ENCODE data around the gene CYP2F1.
"Not testable (repeated sequence)": the region's sequence is repeated elsewhere in the genome, so short reads cannot be mapped to it uniquely, and the experiment has no call there.

CYP2F1 gene

GRCh38 chr19:41127362-41127761, 13.1 kb downstream of the CYP2F1 start:
- not testable (repeated sequence) for DNase-seq (ENCODE audit: low read depth)

- DNase-seq (ENCODE audit: low read depth): peak; percentile 22
These were observed 13.6 kb downstream of the CYP2F1 start for GRCh38 chr19:41127801-41128300.

- no peak for DNase-seq (ENCODE audit: low read depth)
These were observed 14.5 kb downstream of the CYP2F1 start for GRCh38 chr19:41128692-41129091.

GRCh38 chr19:41131186-41131585, 17.0 kb downstream of the CYP2F1 start:
- DNase-seq (ENCODE audit: low read depth): no peak

- DNase-seq (ENCODE audit: low read depth): no peak
These were observed 19.0 kb downstream of the CYP2F1 start for GRCh38 chr19:41133260-41133659.

GRCh38 chr19:41134616-41135015, 20.4 kb downstream of the CYP2F1 start:
- DNase-seq (ENCODE audit: low read depth): no peak

- DNase-seq (ENCODE audit: low read depth): not testable (repeated sequence)
These were observed 21.5 kb downstream of the CYP2F1 start for GRCh38 chr19:41135390-41136384.

GRCh38 chr19:41136636-41137455, 22.6 kb downstream of the CYP2F1 start:
- no peak for DNase-seq (ENCODE audit: low read depth)

- peak; percentile 30 for DNase-seq (ENCODE audit: low read depth)
These were observed 30.2 kb downstream of the CYP2F1 start for GRCh38 chr19:41144403-41144802.

GRCh38 chr19:41149831-41150230, 35.6 kb downstream of the CYP2F1 start:
- DNase-seq (ENCODE audit: low read depth): no peak

- DNase-seq (ENCODE audit: low read depth): not testable (repeated sequence)
These were observed 36.8 kb downstream of the CYP2F1 start for GRCh38 chr19:41150986-41151385.

GRCh38 chr19:41154060-41154459, 39.8 kb downstream of the CYP2F1 start:
- DNase-seq (ENCODE audit: low read depth): no peak

GRCh38 chr19:41156207-41156606, 42.0 kb downstream of the CYP2F1 start:
- DNase-seq (ENCODE audit: low read depth): no peak

- DNase-seq (ENCODE audit: low read depth): no peak
These were observed 45.6 kb downstream of the CYP2F1 start for GRCh38 chr19:41159881-41160280.

- DNase-seq (ENCODE audit: low read depth): no peak
These were observed 47.7 kb downstream of the CYP2F1 start for GRCh38 chr19:41161903-41162302.

GRCh38 chr19:41166944-41167804, 52.9 kb downstream of the CYP2F1 start:
- no peak for DNase-seq (ENCODE audit: low read depth)

GRCh38 chr19:41172297-41173164, 58.3 kb downstream of the CYP2F1 start:
- DNase-seq (ENCODE audit: low read depth): no peak

GRCh38 chr19:41174297-41174928, 60.2 kb downstream of the CYP2F1 start:
- DNase-seq (ENCODE audit: low read depth): no peak

- peak; percentile 54 for DNase-seq (ENCODE audit: low read depth)
These were observed 61.9 kb downstream of the CYP2F1 start for GRCh38 chr19:41175801-41176777.

Measured in non-pigmented ciliary epithelial cell (primary cell).